ENCODE data around the gene APBA2.
A peak's percentile ranks its signal among the peaks of the same experiment; 100 is the strongest.

Gene APBA2

GRCh38 chr15:28954466-28955159 lies 68.8 kb downstream of the APBA2 start:
- H3K4me1 Mint-ChIP-seq = no peaks in the 10 kb centered on the region
- H3K27ac Mint-ChIP-seq = no peak overlapping the region
- H3K4me3 Mint-ChIP-seq = no peak overlapping the region

GRCh38 chr15:28955160-28955992 lies 69.6 kb downstream of the APBA2 start:
- no peak for DNase-seq
- Mint-ChIP-seq H3K27me3 (peaks cover 11 to 12% of the 10 kb centered on the region in 2 donors), H3K9me3 (no peaks in the 10 kb centered on the region), H3K4me1 (no peaks in the 10 kb centered on the region), H3K4me3 (no peak overlapping the region), H3K36me3 (no peaks in the 10 kb centered on the region), H3K27ac (no peak overlapping the region)
- peak in 1 of 2 donors; percentile 45 for ATAC-seq (replicated peaks)

More at GRCh38 chr15:28954466-28955159, 68.8 kb downstream of the APBA2 start:
- no peak for DNase-seq
- Mint-ChIP-seq H3K27me3 (peaks cover 11 to 12% of the 10 kb centered on the region in 2 donors), H3K9me3 (no peaks in the 10 kb centered on the region), H3K36me3 (no peaks in the 10 kb centered on the region)
- ATAC-seq (replicated peaks) = no peak

GRCh38 chr15:28955993-28956421 lies 70.2 kb downstream of the APBA2 start:
- Mint-ChIP-seq H3K4me1 (no peaks in the 10 kb centered on the region), H3K36me3 (no peaks in the 10 kb centered on the region), H3K27me3 (peaks cover 11 to 12% of the 10 kb centered on the region in 2 donors), H3K4me3 (no peak overlapping the region), H3K9me3 (no peaks in the 10 kb centered on the region), H3K27ac (no peak overlapping the region)
- ATAC-seq (replicated peaks) (no peak), DNase-seq (no peak)

GRCh38 chr15:28956491-28956890 lies 70.7 kb downstream of the APBA2 start:
- no peaks in the 10 kb centered on the region for H3K9me3 Mint-ChIP-seq
- no peak overlapping the region for H3K4me3 Mint-ChIP-seq
- no peak overlapping the region for H3K27ac Mint-ChIP-seq
- ATAC-seq (replicated peaks) (no peak), DNase-seq (no peak)
- no peaks in the 10 kb centered on the region for H3K4me1 Mint-ChIP-seq
- H3K36me3 Mint-ChIP-seq = no peaks in the 10 kb centered on the region
- H3K27me3 Mint-ChIP-seq = peaks cover 11 to 12% of the 10 kb centered on the region in 2 donors

- Mint-ChIP-seq H3K9me3 (no peaks in the 10 kb centered on the region), H3K36me3 (no peaks in the 10 kb centered on the region), H3K4me1 (no peaks in the 10 kb centered on the region), H3K4me3 (no peak overlapping the region), H3K27ac (no peak overlapping the region), H3K27me3 (peaks cover 11 to 12% of the 10 kb centered on the region in 2 donors)
- DNase-seq = no peak
- ATAC-seq (replicated peaks) = no peak
Observed at GRCh38 chr15:28957606-28958498, 72.1 kb downstream of the APBA2 start.

- H3K4me1 Mint-ChIP-seq = no peaks in the 10 kb centered on the region
- H3K36me3 Mint-ChIP-seq = no peaks in the 10 kb centered on the region
- ATAC-seq (replicated peaks) = no peak
- no peak overlapping the region for H3K27ac Mint-ChIP-seq
- H3K4me3 Mint-ChIP-seq = no peak overlapping the region
- no peak for DNase-seq
- H3K27me3 Mint-ChIP-seq = peaks cover 0 to 6% of the 10 kb centered on the region in 2 donors
- no peaks in the 10 kb centered on the region for H3K9me3 Mint-ChIP-seq
Observed at GRCh38 chr15:28959326-28959725, 73.6 kb downstream of the APBA2 start.

- DNase-seq (no peak), ATAC-seq (replicated peaks) (no peak)
- H3K4me1 Mint-ChIP-seq = no peaks in the 10 kb centered on the region
- H3K4me3 Mint-ChIP-seq = no peak overlapping the region
- no peak overlapping the region for H3K27ac Mint-ChIP-seq
- H3K36me3 Mint-ChIP-seq = no peaks in the 10 kb centered on the region
- no peaks in the 10 kb centered on the region for H3K9me3 Mint-ChIP-seq
- H3K27me3 Mint-ChIP-seq = no peaks in the 10 kb centered on the region
Observed at GRCh38 chr15:28960979-28961378, 75.2 kb downstream of the APBA2 start.

GRCh38 chr15:28961391-28961790 lies 75.6 kb downstream of the APBA2 start:
- H3K9me3 Mint-ChIP-seq = no peaks in the 10 kb centered on the region
- no peaks in the 10 kb centered on the region for H3K36me3 Mint-ChIP-seq
- no peak for DNase-seq
- no peak overlapping the region for H3K4me3 Mint-ChIP-seq
- no peak for ATAC-seq (replicated peaks)
- no peaks in the 10 kb centered on the region for H3K27me3 Mint-ChIP-seq
- H3K4me1 Mint-ChIP-seq = no peaks in the 10 kb centered on the region
- no peak overlapping the region for H3K27ac Mint-ChIP-seq

GRCh38 chr15:28962851-28963710 lies 77.3 kb downstream of the APBA2 start:
- H3K27ac Mint-ChIP-seq = no peak overlapping the region
- peaks cover 4 to 5% of the 10 kb centered on the region in 2 donors for H3K27me3 Mint-ChIP-seq
- no peak for DNase-seq
- no peak for ATAC-seq (replicated peaks)
- no peaks in the 10 kb centered on the region for H3K36me3 Mint-ChIP-seq
- no peaks in the 10 kb centered on the region for H3K4me1 Mint-ChIP-seq
- H3K9me3 Mint-ChIP-seq = no peaks in the 10 kb centered on the region
- no peak overlapping the region for H3K4me3 Mint-ChIP-seq

GRCh38 chr15:28963711-28964081 lies 77.9 kb downstream of the APBA2 start:
- no peak for DNase-seq
- H3K4me1 Mint-ChIP-seq = no peaks in the 10 kb centered on the region
- peaks cover 8 to 11% of the 10 kb centered on the region in 2 donors for H3K27me3 Mint-ChIP-seq
- no peak overlapping the region for H3K27ac Mint-ChIP-seq
- no peak overlapping the region for H3K4me3 Mint-ChIP-seq
- no peaks in the 10 kb centered on the region for H3K9me3 Mint-ChIP-seq
- ATAC-seq (replicated peaks) = no peak
- H3K36me3 Mint-ChIP-seq = no peaks in the 10 kb centered on the region

GRCh38 chr15:28964098-28964497 lies 78.3 kb downstream of the APBA2 start:
- no peaks in the 10 kb centered on the region for H3K36me3 Mint-ChIP-seq
- H3K27me3 Mint-ChIP-seq = peaks cover 9 to 13% of the 10 kb centered on the region in 2 donors
- H3K4me3 Mint-ChIP-seq = no peak overlapping the region
- ATAC-seq (replicated peaks) = no peak
- no peaks in the 10 kb centered on the region for H3K4me1 Mint-ChIP-seq
- H3K9me3 Mint-ChIP-seq = no peaks in the 10 kb centered on the region
- DNase-seq = no peak
- no peak overlapping the region for H3K27ac Mint-ChIP-seq

- no peaks in the 10 kb centered on the region for H3K4me1 Mint-ChIP-seq
Observed at GRCh38 chr15:28967066-28967465, 81.3 kb downstream of the APBA2 start.

GRCh38 chr15:28967990-28968389 lies 82.2 kb downstream of the APBA2 start:
- no peaks in the 10 kb centered on the region for H3K36me3 Mint-ChIP-seq
- ATAC-seq (replicated peaks) (no peak), DNase-seq (no peak)
- H3K27me3 Mint-ChIP-seq = peaks cover 9 to 26% of the 10 kb centered on the region in 2 donors
- H3K4me1 Mint-ChIP-seq = no peaks in the 10 kb centered on the region
- H3K27ac Mint-ChIP-seq = no peak overlapping the region
- no peaks in the 10 kb centered on the region for H3K9me3 Mint-ChIP-seq
- H3K4me3 Mint-ChIP-seq = no peak overlapping the region

More at GRCh38 chr15:28967066-28967465, 81.3 kb downstream of the APBA2 start:
- H3K4me3 Mint-ChIP-seq = no peak overlapping the region
- peaks cover 9 to 23% of the 10 kb centered on the region in 2 donors for H3K27me3 Mint-ChIP-seq
- DNase-seq = no peak
- no peaks in the 10 kb centered on the region for H3K9me3 Mint-ChIP-seq
- no peaks in the 10 kb centered on the region for H3K36me3 Mint-ChIP-seq
- ATAC-seq (replicated peaks) = no peak
- H3K27ac Mint-ChIP-seq = no peak overlapping the region

All from stimulated activated naive B cell treated with anti-CD40 and anti-IgM and Interleukin-4, amounts not matched to agents 10 μg/mL and 1 μg/mL and 100 μg/mL, for 72 hours (primary cell).